GM23248 (cell line): ENCODE measurements around the gene PNPLA7. TPM values are rescaled to one million over a fixed set of nuclear protein-coding genes. Genes with fewer than 3 reads are reported as not detected.
"Not testable (repeated sequence)": the region's sequence is repeated elsewhere in the genome, so short reads cannot be mapped to it uniquely, and the experiment has no call there.

ENCODE experiments used
- DNase-seq: peaks from one replicate; pipeline ENCODE4 v3.0.0-alpha.2; 2015
- H2AFZ ChIP-seq: fragments of 200-600 bp; sonication (generic); 2 replicates; pipeline ENCODE4 v1.6.1; 2016; ENCODE audit warnings: antibody characterized with exemption
- H3F3A ChIP-seq: fragments of 200-600 bp; sonication (generic); 2 replicates; pipeline ENCODE4 v1.6.1; 2016; ENCODE audit warnings: mild to moderate bottlenecking, antibody characterized with exemption, mixed run types; ENCODE audit not compliant: insufficient read depth
- H3K27ac ChIP-seq: fragments of 200-600 bp; sonication (generic); 2 replicates; pipeline ENCODE4 v1.5.1; 2016; ENCODE audit warnings: mild to moderate bottlenecking
- H3K27me3 ChIP-seq: fragments of 200-600 bp; sonication (generic); replicated peaks from 2 replicates; pipeline ENCODE4 v1.6.1; 2016; ENCODE audit warnings: mild to moderate bottlenecking; ENCODE audit not compliant: insufficient read depth
- H3K36me3 ChIP-seq: fragments of 200-600 bp; sonication (generic); 2 replicates; pipeline ENCODE4 v1.6.1; 2016; ENCODE audit warnings: low read depth, mild to moderate bottlenecking
- H3K4me1 ChIP-seq: fragments of 200-600 bp; sonication (generic); 2 replicates; pipeline ENCODE4 v1.6.1; 2016; ENCODE audit warnings: mild to moderate bottlenecking; ENCODE audit not compliant: insufficient read depth
- H3K4me2 ChIP-seq: fragments of 200-600 bp; sonication (generic); one replicate; pipeline ENCODE4 v1.6.1; 2016; ENCODE audit warnings: mild to moderate bottlenecking; ENCODE audit not compliant: unreplicated experiment
- H3K4me3 ChIP-seq: fragments of 200-600 bp; sonication (generic); 2 replicates; pipeline ENCODE4 v1.5.1; 2016; ENCODE audit warnings: mild to moderate bottlenecking
- H3K79me2 ChIP-seq: fragments of 200-600 bp; sonication (generic); 2 replicates; pipeline ENCODE4 v1.6.1; 2016; ENCODE audit warnings: mild to moderate bottlenecking; ENCODE audit not compliant: insufficient read depth
- H3K9ac ChIP-seq: fragments of 200-600 bp; sonication (generic); 2 replicates; pipeline ENCODE4 v1.6.1; 2016; ENCODE audit warnings: mild to moderate bottlenecking
- H3K9me2 ChIP-seq: fragments of 200-600 bp; sonication (generic); 2 replicates; pipeline ENCODE4 v1.6.1; 2016; ENCODE audit warnings: mixed run types, mild to moderate bottlenecking, moderate library complexity; ENCODE audit not compliant: insufficient read depth
- H3K9me3 ChIP-seq: fragments of 200-600 bp; sonication (generic); one replicate; pipeline ENCODE4 v1.6.1; 2017; ENCODE audit warnings: low read depth
- H4K20me1 ChIP-seq: fragments of 200-600 bp; sonication (generic); 2 replicates; pipeline ENCODE4 v1.6.0; 2016; ENCODE audit not compliant: insufficient read depth
- EZH2 ChIP-seq: fragments of 200-600 bp; sonication (generic); IDR thresholded peaks from 2 replicates; pipeline ENCODE4 v1.6.1; 2018; ENCODE audit warnings: antibody characterized with exemption, mild to moderate bottlenecking; ENCODE audit not compliant: insufficient read depth, poor library complexity, severe bottlenecking
- EZH2phosphoT487 ChIP-seq: fragments of 200-600 bp; sonication (generic); IDR thresholded peaks from 2 replicates; pipeline ENCODE4 v1.6.1; 2018; ENCODE audit warnings: antibody characterized with exemption, moderate library complexity, mild to moderate bottlenecking, low read depth; ENCODE audit not compliant: insufficient read depth
- WGBS, 2 experiments: methylation state at CpG; one replicate each; pipeline ENCODE4 v1.1.6; 2015 to 2017; ENCODE audit warnings: low lambda C conversion rate in 2 of 2, low coverage in 1 of 2; ENCODE audit errors: missing lambda C conversion rate in 2 of 2; 5-methylcytosine and 5-hydroxymethylcytosine counted together
- in situ Hi-C: fragments of 300-500 bp; cut with MboI; formaldehyde crosslinking; loops from 2 replicates; pipeline ENCODE4 v1.15.0; 2020
- polyA plus RNA-seq: library from polyadenylated mRNA; unstranded; fragments of >200 nt; fragmentation: Nextera tagmentation; extraction: Ambion mirVana; gene quantifications from 2 replicates; pipeline ENCODE4 v1.2.1, GENCODE V29; 2016
- total RNA-seq: library from RNA; depleted of rRNA; stranded (reverse); fragments of >200 nt; shearing (Covaris generic); gene quantifications from 2 replicates; pipeline ENCODE4 v1.2.3, GENCODE V29; 2014

PNPLA7 gene
- total and polyA plus RNA-seq, 2 experiments from 2014 or later = 0.54 to 0.59 TPM

DNA sequence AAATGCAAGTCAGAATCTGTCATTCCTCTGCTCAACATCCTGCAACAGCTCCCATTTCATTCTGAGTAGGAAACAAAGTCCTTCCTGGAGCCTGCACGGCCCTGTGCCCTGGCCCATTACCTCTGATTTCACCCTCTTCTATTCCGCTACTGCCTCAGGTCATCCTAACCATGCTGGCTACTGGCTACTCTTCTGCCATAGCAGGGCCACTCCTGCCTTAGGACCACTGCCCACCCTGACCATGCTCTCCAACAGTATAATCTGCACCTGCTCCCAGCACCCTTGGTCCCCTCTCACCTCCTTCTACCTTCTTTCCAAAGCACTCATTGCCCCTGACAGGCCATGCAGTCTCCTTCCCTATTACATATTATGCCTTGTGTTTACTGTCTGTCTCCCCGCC lies 20.4 kb upstream of the PNPLA7 start:
- TF ChIP-seq EZH2phosphoT487 (no peak), EZH2 (no peak)
- Histone ChIP-seq H3K27ac (no peak overlapping the region), H3K4me3 (no peak overlapping the region), H3K9ac (no peak overlapping the region), H3K79me2 (peaks cover 38% of the 10 kb centered on the region), H3K4me1 (no peaks in the 10 kb centered on the region), H2AFZ (no peak overlapping the region), H3K27me3 (no peaks in the 10 kb centered on the region), H3K36me3 (peaks cover 9% of the 10 kb centered on the region), H3K9me2 (no peaks in the 10 kb centered on the region), H3F3A (no peaks in the 10 kb centered on the region), H3K4me2 (no peak overlapping the region), H4K20me1 (no peaks in the 10 kb centered on the region), H3K9me3 (no peaks in the 10 kb centered on the region)
- in situ Hi-C loops = no loop called here
- no peak for DNase-seq
- WGBS, 2 experiments = 96% methylated on average over 3 of the region's 3 CpGs

DNA sequence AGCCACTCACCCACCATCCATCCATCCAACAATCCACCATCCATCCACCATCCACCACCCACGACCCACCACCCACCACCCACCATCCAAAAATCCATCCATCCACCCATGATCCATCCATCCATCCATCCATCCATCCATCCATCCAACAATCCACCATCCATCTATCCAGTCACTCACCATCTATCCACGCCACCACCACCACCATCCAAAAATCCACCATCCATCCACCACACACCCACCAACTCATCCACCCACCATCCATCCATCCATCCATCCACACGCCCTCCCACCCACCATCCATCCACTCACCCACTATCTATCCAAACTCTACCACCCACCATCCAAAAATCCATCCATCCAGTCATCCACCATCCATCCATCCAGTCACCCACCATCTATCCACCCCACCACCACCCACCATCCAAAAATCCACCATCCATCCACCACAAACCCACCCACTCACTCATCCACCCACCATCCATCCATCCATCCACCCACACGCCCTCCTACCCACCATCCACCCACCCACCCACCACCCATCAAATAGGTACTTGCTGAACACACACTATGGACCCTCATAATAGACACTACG lies 19.5 kb upstream of the PNPLA7 start:
- Histone ChIP-seq H3K36me3 (peaks cover 9% of the 10 kb centered on the region), H3K27ac (no peak overlapping the region), H4K20me1 (no peaks in the 10 kb centered on the region), H3K27me3 (no peaks in the 10 kb centered on the region), H3F3A (no peaks in the 10 kb centered on the region), H3K9me3 (no peaks in the 10 kb centered on the region), H3K4me3 (no peak overlapping the region), H3K9ac (no peak overlapping the region), H3K4me2 (no peak overlapping the region), H3K79me2 (peaks cover 29% of the 10 kb centered on the region), H3K9me2 (no peaks in the 10 kb centered on the region), H2AFZ (no peak overlapping the region), H3K4me1 (no peaks in the 10 kb centered on the region)
- 98 to 100% methylated on average over 3 to 5 of the region's 5 CpGs for WGBS, 2 experiments
- DNase-seq = no peak
- no peak for TF ChIP-seq EZH2phosphoT487
- TF ChIP-seq EZH2 = no peak
- in situ Hi-C loops = no loop called here

DNA sequence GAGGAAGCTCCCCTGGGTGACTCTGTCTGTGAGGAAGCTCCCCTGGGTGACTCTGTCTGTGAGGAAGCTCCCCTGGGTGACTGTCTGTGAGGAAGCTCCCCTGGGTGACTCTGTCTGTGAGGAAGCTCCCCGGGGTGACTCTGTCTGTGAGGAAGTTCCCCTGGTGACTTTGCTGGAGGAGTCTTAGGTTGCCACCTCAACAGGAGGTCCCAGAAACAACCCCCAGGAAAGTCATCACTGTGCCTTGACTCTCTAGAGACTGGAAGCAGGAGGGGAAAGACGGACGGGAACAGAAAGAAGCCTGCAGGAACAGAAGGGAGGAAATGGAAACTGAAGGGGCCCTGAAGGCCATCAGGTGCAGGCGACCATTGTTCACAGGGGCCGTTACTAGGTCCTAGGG lies 18.2 kb upstream of the PNPLA7 start:
- H4K20me1 ChIP-seq, H3K9me3 ChIP-seq, H3K4me3 ChIP-seq, H2AFZ ChIP-seq, H3K27me3 ChIP-seq, H3K36me3 ChIP-seq, in situ Hi-C loops, DNase-seq, H3F3A ChIP-seq, H3K27ac ChIP-seq, H3K9ac ChIP-seq, H3K9me2 ChIP-seq, H3K4me1 ChIP-seq, H3K4me2 ChIP-seq: not testable (repeated sequence)
- H3K79me2 ChIP-seq = peaks cover 22% of the 10 kb centered on the region
- WGBS, 2 experiments = 78 to 82% methylated on average over 5 of the region's 5 CpGs

DNA sequence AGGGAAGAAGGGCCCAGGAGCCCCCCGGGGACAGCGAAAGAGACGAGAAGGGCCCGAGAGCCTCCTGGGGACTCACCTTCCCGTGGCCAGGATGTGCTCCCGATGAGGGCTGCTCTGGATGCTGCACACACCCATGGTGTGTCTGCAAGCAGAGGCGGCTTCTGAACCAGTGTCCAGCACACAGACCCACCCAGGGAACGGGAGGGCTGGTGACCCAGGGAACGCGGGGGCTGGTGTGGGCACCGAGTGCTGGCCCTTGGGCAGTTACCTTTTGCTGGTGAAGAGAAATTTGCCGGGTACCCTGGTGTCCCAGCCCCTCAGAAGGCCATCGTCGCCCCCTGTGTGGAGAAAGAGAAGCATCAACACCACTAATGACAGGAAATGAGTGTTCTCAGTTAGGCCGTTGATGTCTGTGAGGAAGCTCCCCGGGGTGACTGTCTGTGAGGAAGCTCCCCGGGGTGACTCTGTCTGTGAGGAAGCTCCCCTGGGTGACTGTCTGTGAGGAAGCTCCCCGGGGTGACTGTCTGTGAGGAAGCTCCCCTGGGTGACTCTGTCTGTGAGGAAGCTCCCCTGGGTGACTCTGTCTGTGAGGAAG lies 14.7 kb upstream of the PNPLA7 start:
- Histone ChIP-seq H3K9me3 (no peaks in the 10 kb centered on the region), H3K27ac (no peak overlapping the region), H4K20me1 (no peaks in the 10 kb centered on the region), H3K79me2 (0 out of 2 replicates have a peak, but pooled peaks cover 8% of the 10 kb centered on the region), H3K4me1 (no peaks in the 10 kb centered on the region), H3F3A (no peaks in the 10 kb centered on the region), H3K9me2 (no peaks in the 10 kb centered on the region), H2AFZ (no peak overlapping the region), H3K4me3 (no peak overlapping the region), H3K4me2 (no peak overlapping the region), H3K9ac (no peak overlapping the region), H3K27me3 (no peaks in the 10 kb centered on the region), H3K36me3 (peaks cover 2% of the 10 kb centered on the region; the same call in 1 of the 2 replicates)
- TF ChIP-seq EZH2phosphoT487 (no peak), EZH2 (no peak)
- DNase-seq = no peak
- WGBS, 2 experiments = 89 to 93% methylated on average over 17 of the region's 18 CpGs
- in situ Hi-C loops = no loop called here
